OCI-LY3 (cell line): Measurements from ENCODE around the gene NECAB2.

ENCODE experiments used
- CTCF ChIP-seq: fragments of 200-600, 300-600 bp; sonication (generic); IDR thresholded peaks from 2 replicates; pipeline ENCODE4 v1.5.1; 2014; ENCODE audit warnings: antibody characterized with exemption, low read length, low read depth
- EZH2phosphoT487 ChIP-seq: fragments of 200-600 bp; shearing (Covaris generic); IDR thresholded peaks from 2 replicates; pipeline ENCODE4 v1.6.1; 2018; ENCODE audit warnings: antibody characterized with exemption, mixed run types, low read depth

- TF ChIP-seq EZH2phosphoT487, result no peak
- TF ChIP-seq CTCF, result no peak
Observed at GRCh38 chr16:83951544-83951943, 16.5 kb upstream of the NECAB2 start.
